HEK293 (cell line): ENCODE data around the gene SDC3.
A peak's percentile ranks its signal among the peaks of the same experiment; 100 is the strongest.

Experiments
- HOXA7 ChIP-seq: sonication (generic); formaldehyde crosslinking; IDR thresholded peaks from 2 replicates; pipeline ENCODE4 v1.8.1; 2022; ENCODE audit warnings: missing genetic modification reagents, borderline replicate concordance
- HOXC10 ChIP-seq: sonication (generic); formaldehyde crosslinking; IDR thresholded peaks from 2 replicates; pipeline ENCODE4 v1.8.1; 2023; ENCODE audit warnings: mild to moderate bottlenecking, missing genetic modification reagents
- KLF9 ChIP-seq: fragments of 450-650 bp; formaldehyde crosslinking; IDR thresholded peaks from 2 replicates; pipeline ENCODE4 v1.5.1; 2016; ENCODE audit warnings: missing biosample characterization, missing genetic modification characterization, low read depth
- ZBTB17 ChIP-seq: fragments of 450-650 bp; formaldehyde crosslinking; IDR thresholded peaks from 2 replicates; pipeline ENCODE4 v1.5.1; 2016; ENCODE audit warnings: missing biosample characterization, missing genetic modification characterization
- ZBTB48 ChIP-seq: fragments of 450-650 bp; formaldehyde crosslinking; IDR thresholded peaks from 2 replicates; pipeline ENCODE4 v1.5.1; 2016; ENCODE audit warnings: missing biosample characterization, missing genetic modification characterization
- ZNF121 ChIP-seq: fragments of 450-650 bp; formaldehyde crosslinking; IDR thresholded peaks from 2 replicates; pipeline ENCODE4 v1.5.1; 2016; ENCODE audit warnings: missing biosample characterization, missing genetic modification characterization
- ZNF133 ChIP-seq: fragments of 450-650 bp; formaldehyde crosslinking; IDR thresholded peaks from 2 replicates; pipeline ENCODE4 v1.5.1; 2016; ENCODE audit warnings: missing biosample characterization, missing genetic modification characterization
- ZNF16 ChIP-seq: fragments of 450-650 bp; formaldehyde crosslinking; IDR thresholded peaks from 2 replicates; pipeline ENCODE4 v1.5.1; 2016; ENCODE audit warnings: low read depth, missing biosample characterization, missing genetic modification characterization
- ZNF404 ChIP-seq: fragments of 450-650 bp; formaldehyde crosslinking; IDR thresholded peaks from 2 replicates; pipeline ENCODE4 v1.5.1; 2017; ENCODE audit warnings: missing biosample characterization, missing genetic modification characterization
- ZNF501 ChIP-seq: fragments of 450-650 bp; formaldehyde crosslinking; IDR thresholded peaks from 2 replicates; pipeline ENCODE4 v1.5.1; 2016; ENCODE audit warnings: missing biosample characterization, missing genetic modification characterization
- ZNF514 ChIP-seq: fragments of 450-650 bp; formaldehyde crosslinking; IDR thresholded peaks from 2 replicates; pipeline ENCODE4 v1.5.1; 2016; ENCODE audit warnings: missing biosample characterization, missing genetic modification characterization
- ZNF558 ChIP-seq: fragments of 450-650 bp; formaldehyde crosslinking; IDR thresholded peaks from 2 replicates; pipeline ENCODE4 v1.5.1; 2016; ENCODE audit warnings: missing biosample characterization, missing genetic modification characterization
- ZNF585B ChIP-seq: fragments of 450-650 bp; formaldehyde crosslinking; IDR thresholded peaks from 2 replicates; pipeline ENCODE4 v1.5.1; 2016; ENCODE audit warnings: missing biosample characterization, missing genetic modification characterization
- ZNF626 ChIP-seq: fragments of 450-650 bp; sonication (Bioruptor Pico); formaldehyde crosslinking; IDR thresholded peaks from 2 replicates; pipeline ENCODE4 v1.5.1; 2018; ENCODE audit warnings: missing biosample characterization, missing genetic modification characterization, inconsistent platforms
- ZNF629 ChIP-seq: fragments of 450-650 bp; formaldehyde crosslinking; IDR thresholded peaks from 2 replicates; pipeline ENCODE4 v1.5.1; 2017; ENCODE audit warnings: missing biosample characterization, missing genetic modification characterization
- ZNF768 ChIP-seq: fragments of 450-650 bp; formaldehyde crosslinking; IDR thresholded peaks from 2 replicates; pipeline ENCODE4 v1.5.1; 2018; ENCODE audit warnings: missing biosample characterization, mild to moderate bottlenecking, missing genetic modification characterization
- ZNF776 ChIP-seq: fragments of 450-650 bp; formaldehyde crosslinking; IDR thresholded peaks from 2 replicates; pipeline ENCODE4 v1.5.0; 2017; ENCODE audit warnings: missing biosample characterization, missing genetic modification characterization, borderline replicate concordance
- ZNF791 ChIP-seq: fragments of 450-650 bp; formaldehyde crosslinking; IDR thresholded peaks from 2 replicates; pipeline ENCODE4 v1.5.1; 2016; ENCODE audit warnings: missing biosample characterization, missing genetic modification characterization
- ZNF792 ChIP-seq: fragments of 450-650 bp; formaldehyde crosslinking; IDR thresholded peaks from 2 replicates; pipeline ENCODE4 v1.5.1; 2016; ENCODE audit warnings: missing biosample characterization, missing genetic modification characterization
- ZNF830 ChIP-seq: fragments of 450-650 bp; IDR thresholded peaks from 2 replicates; pipeline ENCODE4 v1.5.0; 2018; ENCODE audit warnings: missing biosample characterization, missing genetic modification characterization, low read depth, mild to moderate bottlenecking, moderate library complexity
- ZSCAN16 ChIP-seq: fragments of 450-650 bp; formaldehyde crosslinking; IDR thresholded peaks from 2 replicates; pipeline ENCODE4 v1.5.1; 2016; ENCODE audit warnings: missing biosample characterization, missing genetic modification characterization
- ZSCAN23 ChIP-seq: fragments of 450-650 bp; formaldehyde crosslinking; IDR thresholded peaks from 2 replicates; pipeline ENCODE4 v1.5.1; 2016; ENCODE audit warnings: missing biosample characterization, missing genetic modification characterization
- TF ChIP-seq, protein P1 (sequence below): fragments of 450-650 bp; formaldehyde crosslinking; IDR thresholded peaks from 2 replicates; pipeline ENCODE4 v1.5.1; 2016; ENCODE audit warnings: missing biosample characterization, missing genetic modification characterization
- TF ChIP-seq, protein P2 (sequence below): fragments of 450-650 bp; formaldehyde crosslinking; IDR thresholded peaks from 2 replicates; pipeline ENCODE4 v1.5.1; 2017; ENCODE audit warnings: missing biosample characterization, missing genetic modification characterization
- TF ChIP-seq, protein P3 (sequence below): fragments of 450-650 bp; formaldehyde crosslinking; IDR thresholded peaks from 2 replicates; pipeline ENCODE4 v1.5.1; 2016; ENCODE audit warnings: missing biosample characterization, missing genetic modification characterization
- TF ChIP-seq, protein P4 (sequence below): fragments of 450-650 bp; formaldehyde crosslinking; IDR thresholded peaks from 2 replicates; pipeline ENCODE4 v1.5.1; 2016; ENCODE audit warnings: missing biosample characterization, missing genetic modification characterization
- TF ChIP-seq, protein P5 (sequence below): fragments of 450-650 bp; IDR thresholded peaks from 2 replicates; pipeline ENCODE4 v1.5.1; 2018; ENCODE audit warnings: missing biosample characterization, mild to moderate bottlenecking, missing genetic modification characterization
- TF ChIP-seq, protein P6 (sequence below): fragments of 450-650 bp; formaldehyde crosslinking; IDR thresholded peaks from 2 replicates; pipeline ENCODE4; 2016; ENCODE audit warnings: missing biosample characterization, missing genetic modification characterization
- TF ChIP-seq, protein P7 (sequence below): fragments of 450-650 bp; formaldehyde crosslinking; IDR thresholded peaks from 2 replicates; pipeline ENCODE4 v1.5.1; 2016; ENCODE audit warnings: missing biosample characterization, missing genetic modification characterization, low read depth

The SDC3 gene

DNA sequence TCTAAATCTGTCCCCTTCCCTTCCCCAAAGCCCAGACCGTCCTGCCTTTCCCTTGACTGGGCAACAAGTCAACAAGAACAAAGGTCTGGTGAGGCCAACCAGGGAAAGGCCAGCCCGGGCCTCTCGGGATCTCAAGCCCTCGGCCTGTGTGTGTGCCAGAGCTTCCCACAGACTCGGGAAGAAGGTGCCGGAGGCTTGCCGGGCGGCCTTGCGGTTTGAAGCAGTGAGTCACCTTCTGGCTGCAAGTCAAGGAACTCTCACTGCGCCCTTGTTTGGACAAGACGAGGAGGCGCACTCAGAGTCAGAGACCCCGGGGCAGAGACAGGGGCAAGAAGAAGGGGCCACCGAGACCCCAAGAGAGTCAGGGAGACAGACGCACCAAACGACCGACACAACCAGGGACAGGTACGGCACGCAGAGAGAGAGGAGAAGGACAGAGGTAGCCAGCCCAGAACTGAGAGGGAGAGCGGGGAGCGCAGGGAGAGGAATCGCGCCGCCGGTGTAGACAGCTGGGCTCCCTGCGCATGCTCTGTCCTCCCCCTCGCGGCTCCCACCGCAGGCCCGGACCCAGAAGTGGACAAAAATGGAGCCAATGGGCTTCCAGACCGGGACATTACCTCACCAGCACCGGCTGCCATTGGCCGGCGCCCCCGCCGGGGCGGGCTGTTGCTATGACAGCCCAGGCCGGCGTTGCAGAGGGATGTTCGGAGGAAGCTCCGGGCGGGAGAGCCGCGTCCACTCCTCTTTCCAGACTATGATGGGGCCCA lies 84.4 kb downstream of the SDC3 start (continued):
- TF ChIP-seq, protein P1, sequence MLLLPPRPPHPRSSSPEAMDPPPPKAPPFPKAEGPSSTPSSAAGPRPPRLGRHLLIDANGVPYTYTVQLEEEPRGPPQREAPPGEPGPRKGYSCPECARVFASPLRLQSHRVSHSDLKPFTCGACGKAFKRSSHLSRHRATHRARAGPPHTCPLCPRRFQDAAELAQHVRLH = no peak; the same call in 1 of the 2 replicates
- TF ChIP-seq ZSCAN16 (tag by site-specific recombination) (no peak; the same call in 1 of the 2 replicates), ZNF404 (tag by site-specific recombination) (no peak), ZNF16 (tag by site-specific recombination) (no peak), ZNF585B (tag by site-specific recombination) (no peak), ZNF792 (tag by site-specific recombination) (peak; percentile 85; the same call in 1 of the 2 replicates), ZSCAN23 (tag by site-specific recombination) (0 out of 2 replicates have a peak, but pooled peaks have one; percentile 25), ZNF776 (tag by site-specific recombination) (no peak), HOXC10 (CRISPR knock-in tag) (no peak), ZNF629 (tag by site-specific recombination) (peak; percentile 92), ZNF501 (tag by site-specific recombination) (peak; percentile 90), ZBTB17 (tag by site-specific recombination) (peak; percentile 98), ZNF558 (tag by site-specific recombination) (no peak; the same call in 1 of the 2 replicates), HOXA7 (CRISPR knock-in tag) (no peak), ZNF121 (tag by site-specific recombination) (no peak), ZBTB48 (tag by site-specific recombination) (peak; percentile 81; the same call in 1 of the 2 replicates), ZNF133 (no peak), ZNF768 (tag by site-specific recombination) (no peak), ZNF830 (tag by site-specific recombination) (no peak), ZNF791 (tag by site-specific recombination) (no peak), ZNF626 (tag by site-specific recombination) (no peak), KLF9 (no peak), ZNF514 (tag by site-specific recombination) (no peak)
- TF ChIP-seq, protein P2, sequence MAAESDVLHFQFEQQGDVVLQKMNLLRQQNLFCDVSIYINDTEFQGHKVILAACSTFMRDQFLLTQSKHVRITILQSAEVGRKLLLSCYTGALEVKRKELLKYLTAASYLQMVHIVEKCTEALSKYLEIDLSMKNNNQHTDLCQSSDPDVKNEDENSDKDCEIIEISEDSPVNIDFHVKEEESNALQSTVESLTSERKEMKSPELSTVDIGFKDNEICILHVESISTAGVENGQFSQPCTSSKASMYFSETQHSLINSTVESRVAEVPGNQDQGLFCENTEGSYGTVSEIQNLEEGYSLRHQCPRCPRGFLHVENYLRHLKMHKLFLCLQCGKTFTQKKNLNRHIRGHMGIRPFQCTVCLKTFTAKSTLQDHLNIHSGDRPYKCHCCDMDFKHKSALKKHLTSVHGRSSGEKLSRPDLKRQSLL (tag by site-specific recombination) = peak; percentile 58
- TF ChIP-seq, protein P3, sequence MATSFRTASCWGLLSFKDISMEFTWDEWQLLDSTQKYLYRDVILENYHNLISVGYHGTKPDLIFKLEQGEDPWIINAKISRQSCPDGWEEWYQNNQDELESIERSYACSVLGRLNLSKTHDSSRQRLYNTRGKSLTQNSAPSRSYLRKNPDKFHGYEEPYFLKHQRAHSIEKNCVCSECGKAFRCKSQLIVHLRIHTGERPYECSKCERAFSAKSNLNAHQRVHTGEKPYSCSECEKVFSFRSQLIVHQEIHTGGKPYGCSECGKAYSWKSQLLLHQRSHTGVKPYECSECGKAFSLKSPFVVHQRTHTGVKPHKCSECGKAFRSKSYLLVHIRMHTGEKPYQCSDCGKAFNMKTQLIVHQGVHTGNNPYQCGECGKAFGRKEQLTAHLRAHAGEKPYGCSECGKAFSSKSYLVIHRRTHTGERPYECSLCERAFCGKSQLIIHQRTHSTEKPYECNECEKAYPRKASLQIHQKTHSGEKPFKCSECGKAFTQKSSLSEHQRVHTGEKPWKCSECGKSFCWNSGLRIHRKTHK (tag by site-specific recombination) = no peak
- TF ChIP-seq, protein P4, sequence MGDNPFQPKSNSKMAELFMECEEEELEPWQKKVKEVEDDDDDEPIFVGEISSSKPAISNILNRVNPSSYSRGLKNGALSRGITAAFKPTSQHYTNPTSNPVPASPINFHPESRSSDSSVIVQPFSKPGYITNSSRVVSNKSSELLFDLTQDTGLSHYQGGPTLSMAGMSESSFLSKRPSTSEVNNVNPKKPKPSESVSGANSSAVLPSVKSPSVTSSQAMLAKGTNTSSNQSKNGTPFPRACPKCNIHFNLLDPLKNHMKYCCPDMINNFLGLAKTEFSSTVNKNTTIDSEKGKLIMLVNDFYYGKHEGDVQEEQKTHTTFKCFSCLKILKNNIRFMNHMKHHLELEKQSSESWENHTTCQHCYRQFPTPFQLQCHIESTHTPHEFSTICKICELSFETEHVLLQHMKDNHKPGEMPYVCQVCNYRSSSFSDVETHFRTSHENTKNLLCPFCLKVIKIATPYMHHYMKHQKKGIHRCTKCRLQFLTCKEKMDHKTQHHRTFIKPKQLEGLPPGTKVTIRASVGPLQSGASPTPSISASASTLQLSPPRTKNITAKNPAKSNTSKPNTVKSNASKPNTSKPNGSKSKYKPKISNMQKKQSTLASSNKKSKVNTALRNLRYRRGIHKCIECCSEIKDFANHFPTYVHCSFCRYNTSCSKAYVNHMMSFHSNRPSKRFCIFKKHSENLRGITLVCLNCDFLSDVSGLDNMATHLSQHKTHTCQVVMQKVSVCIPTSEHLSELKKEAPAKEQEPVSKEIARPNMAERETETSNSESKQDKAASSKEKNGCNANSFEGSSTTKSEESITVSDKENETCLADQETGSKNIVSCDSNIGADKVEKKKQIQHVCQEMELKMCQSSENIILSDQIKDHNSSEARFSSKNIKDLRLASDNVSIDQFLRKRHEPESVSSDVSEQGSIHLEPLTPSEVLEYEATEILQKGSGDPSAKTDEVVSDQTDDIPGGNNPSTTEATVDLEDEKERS (tag by site-specific recombination) = 0 out of 2 replicates have a peak, but pooled peaks have one; percentile 8
- TF ChIP-seq, protein P5, sequence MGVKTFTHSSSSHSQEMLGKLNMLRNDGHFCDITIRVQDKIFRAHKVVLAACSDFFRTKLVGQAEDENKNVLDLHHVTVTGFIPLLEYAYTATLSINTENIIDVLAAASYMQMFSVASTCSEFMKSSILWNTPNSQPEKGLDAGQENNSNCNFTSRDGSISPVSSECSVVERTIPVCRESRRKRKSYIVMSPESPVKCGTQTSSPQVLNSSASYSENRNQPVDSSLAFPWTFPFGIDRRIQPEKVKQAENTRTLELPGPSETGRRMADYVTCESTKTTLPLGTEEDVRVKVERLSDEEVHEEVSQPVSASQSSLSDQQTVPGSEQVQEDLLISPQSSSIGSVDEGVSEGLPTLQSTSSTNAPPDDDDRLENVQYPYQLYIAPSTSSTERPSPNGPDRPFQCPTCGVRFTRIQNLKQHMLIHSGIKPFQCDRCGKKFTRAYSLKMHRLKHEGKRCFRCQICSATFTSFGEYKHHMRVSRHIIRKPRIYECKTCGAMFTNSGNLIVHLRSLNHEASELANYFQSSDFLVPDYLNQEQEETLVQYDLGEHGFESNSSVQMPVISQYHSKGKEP (tag by site-specific recombination) = peak; percentile 33
- TF ChIP-seq, protein P6, sequence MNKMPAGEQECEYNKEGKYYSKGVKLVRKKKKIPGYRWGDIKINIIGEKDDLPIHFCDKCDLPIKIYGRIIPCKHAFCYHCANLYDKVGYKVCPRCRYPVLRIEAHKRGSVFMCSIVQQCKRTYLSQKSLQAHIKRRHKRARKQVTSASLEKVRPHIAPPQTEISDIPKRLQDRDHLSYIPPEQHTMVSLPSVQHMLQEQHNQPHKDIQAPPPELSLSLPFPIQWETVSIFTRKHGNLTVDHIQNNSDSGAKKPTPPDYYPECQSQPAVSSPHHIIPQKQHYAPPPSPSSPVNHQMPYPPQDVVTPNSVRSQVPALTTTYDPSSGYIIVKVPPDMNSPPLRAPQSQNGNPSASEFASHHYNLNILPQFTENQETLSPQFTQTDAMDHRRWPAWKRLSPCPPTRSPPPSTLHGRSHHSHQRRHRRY = no peak
- TF ChIP-seq, protein P7, sequence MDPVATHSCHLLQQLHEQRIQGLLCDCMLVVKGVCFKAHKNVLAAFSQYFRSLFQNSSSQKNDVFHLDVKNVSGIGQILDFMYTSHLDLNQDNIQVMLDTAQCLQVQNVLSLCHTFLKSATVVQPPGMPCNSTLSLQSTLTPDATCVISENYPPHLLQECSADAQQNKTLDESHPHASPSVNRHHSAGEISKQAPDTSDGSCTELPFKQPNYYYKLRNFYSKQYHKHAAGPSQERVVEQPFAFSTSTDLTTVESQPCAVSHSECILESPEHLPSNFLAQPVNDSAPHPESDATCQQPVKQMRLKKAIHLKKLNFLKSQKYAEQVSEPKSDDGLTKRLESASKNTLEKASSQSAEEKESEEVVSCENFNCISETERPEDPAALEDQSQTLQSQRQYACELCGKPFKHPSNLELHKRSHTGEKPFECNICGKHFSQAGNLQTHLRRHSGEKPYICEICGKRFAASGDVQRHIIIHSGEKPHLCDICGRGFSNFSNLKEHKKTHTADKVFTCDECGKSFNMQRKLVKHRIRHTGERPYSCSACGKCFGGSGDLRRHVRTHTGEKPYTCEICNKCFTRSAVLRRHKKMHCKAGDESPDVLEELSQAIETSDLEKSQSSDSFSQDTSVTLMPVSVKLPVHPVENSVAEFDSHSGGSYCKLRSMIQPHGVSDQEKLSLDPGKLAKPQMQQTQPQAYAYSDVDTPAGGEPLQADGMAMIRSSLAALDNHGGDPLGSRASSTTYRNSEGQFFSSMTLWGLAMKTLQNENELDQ = no peak
